Measurements from ENCODE around the gene LIMS1. TPM values are rescaled to one million over a fixed set of nuclear protein-coding genes. Genes with fewer than 3 reads are reported as not detected.
"Not testable (repeated sequence)": the region's sequence is repeated elsewhere in the genome, so short reads cannot be mapped to it uniquely, and the experiment has no call there.

The LIMS1 gene
- total RNA-seq, 2 donors from 2014 or later, result 141 to 233 TPM

GRCh38 chr2:108535357-108535631, 1.0 kb downstream of the LIMS1 start:
- Mint-ChIP-seq H3K36me3 (ENCODE audit: low read depth) (no peaks in the 10 kb centered on the region), H3K27me3 (no peaks in the 10 kb centered on the region), H3K4me1 (peaks cover 24% of the 10 kb centered on the region), H3K4me3 (peak overlapping the region; percentile 92), H3K27ac (peak overlapping the region; percentile 47)
- DNase-seq (no peak), ATAC-seq (no peak)
- H3K9me3 ChIP-seq (ENCODE audit: control insufficient read depth, low read length, poor library complexity, severe bottlenecking), result no peaks in the 10 kb centered on the region

GRCh38 chr2:108536133-108536780, 2.0 kb downstream of the LIMS1 start:
- DNase-seq, result no peak
- Mint-ChIP-seq H3K4me3 (no peak overlapping the region), H3K4me1 (peaks cover 18% of the 10 kb centered on the region), H3K36me3 (ENCODE audit: low read depth) (no peaks in the 10 kb centered on the region), H3K27ac (no peak overlapping the region), H3K27me3 (no peaks in the 10 kb centered on the region)
- ATAC-seq, result no peak
- no peaks in the 10 kb centered on the region for H3K9me3 ChIP-seq (ENCODE audit: control insufficient read depth, low read length, poor library complexity, severe bottlenecking)

- peaks cover 18% of the 10 kb centered on the region for H3K4me1 Mint-ChIP-seq
- no peak for DNase-seq
- no peaks in the 10 kb centered on the region for H3K36me3 Mint-ChIP-seq (ENCODE audit: low read depth)
- no peak for ATAC-seq
- no peaks in the 10 kb centered on the region for H3K27me3 Mint-ChIP-seq
- H3K4me3 Mint-ChIP-seq, result no peak overlapping the region
- no peaks in the 10 kb centered on the region for H3K9me3 ChIP-seq (ENCODE audit: control insufficient read depth, low read length, poor library complexity, severe bottlenecking)
- no peak overlapping the region for H3K27ac Mint-ChIP-seq
Measured at GRCh38 chr2:108536911-108537310, 2.6 kb downstream of the LIMS1 start.

- DNase-seq, result no peak
- Mint-ChIP-seq H3K4me3 (no peak overlapping the region), H3K27ac (no peak overlapping the region), H3K27me3 (no peaks in the 10 kb centered on the region), H3K36me3 (ENCODE audit: low read depth) (no peaks in the 10 kb centered on the region), H3K4me1 (peaks cover 20% of the 10 kb centered on the region)
- H3K9me3 ChIP-seq (ENCODE audit: control insufficient read depth, low read length, poor library complexity, severe bottlenecking), result no peaks in the 10 kb centered on the region
- ATAC-seq, result no peak
Measured at GRCh38 chr2:108538000-108538625, 3.8 kb downstream of the LIMS1 start.

GRCh38 chr2:108541451-108541850, 7.2 kb downstream of the LIMS1 start:
- ATAC-seq (no peak), DNase-seq (no peak)
- no peak overlapping the region for H3K4me3 Mint-ChIP-seq
- H3K27ac Mint-ChIP-seq, result no peak overlapping the region
- peaks cover 12% of the 10 kb centered on the region for H3K4me1 Mint-ChIP-seq
- no peaks in the 10 kb centered on the region for H3K9me3 ChIP-seq (ENCODE audit: control insufficient read depth, low read length, poor library complexity, severe bottlenecking)
- H3K36me3 Mint-ChIP-seq (ENCODE audit: low read depth), result no peaks in the 10 kb centered on the region
- H3K27me3 Mint-ChIP-seq, result no peaks in the 10 kb centered on the region

GRCh38 chr2:108542071-108542470, 7.8 kb downstream of the LIMS1 start:
- H3K27ac Mint-ChIP-seq, result no peak overlapping the region
- H3K9me3 ChIP-seq (ENCODE audit: control insufficient read depth, low read length, poor library complexity, severe bottlenecking), result no peaks in the 10 kb centered on the region
- H3K27me3 Mint-ChIP-seq, result no peaks in the 10 kb centered on the region
- DNase-seq (no peak), ATAC-seq (no peak)
- H3K4me1 Mint-ChIP-seq, result peaks cover 12% of the 10 kb centered on the region
- no peak overlapping the region for H3K4me3 Mint-ChIP-seq
- H3K36me3 Mint-ChIP-seq (ENCODE audit: low read depth), result no peaks in the 10 kb centered on the region

- no peaks in the 10 kb centered on the region for H3K36me3 Mint-ChIP-seq (ENCODE audit: low read depth)
- H3K4me1 Mint-ChIP-seq, result peaks cover 5% of the 10 kb centered on the region
- no peaks in the 10 kb centered on the region for H3K9me3 ChIP-seq (ENCODE audit: control insufficient read depth, low read length, poor library complexity, severe bottlenecking)
- H3K27me3 Mint-ChIP-seq, result no peaks in the 10 kb centered on the region
- H3K27ac Mint-ChIP-seq, result no peak overlapping the region
- no peak for ATAC-seq
- no peak for DNase-seq
- no peak overlapping the region for H3K4me3 Mint-ChIP-seq
Measured at GRCh38 chr2:108547606-108548005, 13.3 kb downstream of the LIMS1 start.

GRCh38 chr2:108548208-108549003, 14.1 kb downstream of the LIMS1 start:
- H3K27ac Mint-ChIP-seq, result no peak overlapping the region
- H3K27me3 Mint-ChIP-seq, result no peaks in the 10 kb centered on the region
- H3K4me3 Mint-ChIP-seq, result no peak overlapping the region
- ATAC-seq (no peak), DNase-seq (no peak)
- no peaks in the 10 kb centered on the region for H3K9me3 ChIP-seq (ENCODE audit: control insufficient read depth, low read length, poor library complexity, severe bottlenecking)
- peaks cover 4% of the 10 kb centered on the region for H3K4me1 Mint-ChIP-seq
- H3K36me3 Mint-ChIP-seq (ENCODE audit: low read depth), result no peaks in the 10 kb centered on the region

- ATAC-seq, result no peak
- H3K36me3 Mint-ChIP-seq (ENCODE audit: low read depth), result peaks cover 3% of the 10 kb centered on the region
- H3K9me3 ChIP-seq (ENCODE audit: control insufficient read depth, low read length, poor library complexity, severe bottlenecking), result no peaks in the 10 kb centered on the region
- H3K27ac Mint-ChIP-seq, result no peak overlapping the region
- no peak for DNase-seq
- H3K4me1 Mint-ChIP-seq, result peaks cover 3% of the 10 kb centered on the region
- H3K4me3 Mint-ChIP-seq, result no peak overlapping the region
- H3K27me3 Mint-ChIP-seq, result no peaks in the 10 kb centered on the region
Measured at GRCh38 chr2:108552566-108552965, 18.3 kb downstream of the LIMS1 start.

- ATAC-seq (no peak), DNase-seq (no peak)
- Mint-ChIP-seq H3K4me3 (no peak overlapping the region), H3K4me1 (peaks cover 3% of the 10 kb centered on the region), H3K27me3 (no peaks in the 10 kb centered on the region), H3K36me3 (ENCODE audit: low read depth) (peaks cover 3% of the 10 kb centered on the region), H3K27ac (no peak overlapping the region)
- H3K9me3 ChIP-seq (ENCODE audit: control insufficient read depth, low read length, poor library complexity, severe bottlenecking), result no peaks in the 10 kb centered on the region
Measured at GRCh38 chr2:108553209-108553919, 19.1 kb downstream of the LIMS1 start.

- no peak overlapping the region for H3K27ac Mint-ChIP-seq
- ATAC-seq (no peak), DNase-seq (no peak)
- H3K9me3 ChIP-seq (ENCODE audit: control insufficient read depth, low read length, poor library complexity, severe bottlenecking), result no peaks in the 10 kb centered on the region
- peaks cover 3% of the 10 kb centered on the region for H3K4me1 Mint-ChIP-seq
- no peak overlapping the region for H3K4me3 Mint-ChIP-seq
- H3K36me3 Mint-ChIP-seq (ENCODE audit: low read depth), result peaks cover 3% of the 10 kb centered on the region
- H3K27me3 Mint-ChIP-seq, result no peaks in the 10 kb centered on the region
Measured at GRCh38 chr2:108554528-108554927, 20.3 kb downstream of the LIMS1 start.

GRCh38 chr2:108555572-108555971, 21.3 kb downstream of the LIMS1 start:
- ATAC-seq (no peak), DNase-seq (no peak)
- Mint-ChIP-seq H3K4me3 (no peak overlapping the region), H3K4me1 (peaks cover 10% of the 10 kb centered on the region), H3K27ac (no peak overlapping the region), H3K36me3 (ENCODE audit: low read depth) (peaks cover 3% of the 10 kb centered on the region), H3K27me3 (no peaks in the 10 kb centered on the region)
- no peaks in the 10 kb centered on the region for H3K9me3 ChIP-seq (ENCODE audit: control insufficient read depth, low read length, poor library complexity, severe bottlenecking)

GRCh38 chr2:108556581-108556980, 22.3 kb downstream of the LIMS1 start:
- not testable (repeated sequence) for ATAC-seq; H3K4me3 Mint-ChIP-seq; H3K27ac Mint-ChIP-seq; H3K36me3 Mint-ChIP-seq (ENCODE audit: low read depth); H3K4me1 Mint-ChIP-seq; H3K9me3 ChIP-seq (ENCODE audit: control insufficient read depth, low read length, poor library complexity, severe bottlenecking); H3K27me3 Mint-ChIP-seq; DNase-seq
